ENCODE data around the gene CHCHD6. TPM values are rescaled to one million over a fixed set of nuclear protein-coding genes. Genes with fewer than 3 reads are reported as not detected.

CHCHD6 gene
- total RNA-seq, 1 donor from 2014 or later, result 30.2 TPM

- Mint-ChIP-seq H3K36me3 (ENCODE audit: insufficient read depth) (peaks cover 2% of the 10 kb centered on the region), H3K9me3 (ENCODE audit: low read depth) (peaks cover 2% of the 10 kb centered on the region), H3K27ac (peak overlapping the region; percentile 79), H3K4me1 (ENCODE audit: low read depth) (peaks cover 45% of the 10 kb centered on the region), H3K27me3 (no peaks in the 10 kb centered on the region), H3K4me3 (ENCODE audit: low read depth) (no peak overlapping the region)
- no peak for TF ChIP-seq CTCF (IDR thresholded peaks at IDR 0.05; ENCODE audit: unreplicated experiment)
- peak; percentile 30 for DNase-seq (ENCODE audit: low spot score, unreplicated experiment)
Observed at GRCh38 chr3:126850370-126851085, 146.5 kb downstream of the CHCHD6 start.

GRCh38 chr3:126851382-126851781 lies 147.3 kb downstream of the CHCHD6 start:
- Mint-ChIP-seq H3K36me3 (ENCODE audit: insufficient read depth) (peaks cover 2% of the 10 kb centered on the region), H3K27me3 (no peaks in the 10 kb centered on the region), H3K4me1 (ENCODE audit: low read depth) (peaks cover 37% of the 10 kb centered on the region), H3K4me3 (ENCODE audit: low read depth) (no peak overlapping the region), H3K9me3 (ENCODE audit: low read depth) (peaks cover under 1% of the 10 kb centered on the region), H3K27ac (peak overlapping the region; percentile 79)
- DNase-seq (ENCODE audit: low spot score, unreplicated experiment), result no peak
- TF ChIP-seq CTCF (IDR thresholded peaks at IDR 0.05; ENCODE audit: unreplicated experiment), result no peak

GRCh38 chr3:126851934-126852333 lies 147.9 kb downstream of the CHCHD6 start:
- H3K4me1 Mint-ChIP-seq (ENCODE audit: low read depth), result peaks cover 33% of the 10 kb centered on the region

GRCh38 chr3:126852511-126852910 lies 148.5 kb downstream of the CHCHD6 start:
- Mint-ChIP-seq H3K27ac (no peak overlapping the region), H3K4me1 (ENCODE audit: low read depth) (peaks cover 33% of the 10 kb centered on the region), H3K4me3 (ENCODE audit: low read depth) (no peak overlapping the region), H3K36me3 (ENCODE audit: insufficient read depth) (peaks cover 2% of the 10 kb centered on the region), H3K27me3 (no peaks in the 10 kb centered on the region), H3K9me3 (ENCODE audit: low read depth) (no peaks in the 10 kb centered on the region)
- no peak for TF ChIP-seq CTCF (IDR thresholded peaks at IDR 0.05; ENCODE audit: unreplicated experiment)
- DNase-seq (ENCODE audit: low spot score, unreplicated experiment), result no peak

More at GRCh38 chr3:126851934-126852333, 147.9 kb downstream of the CHCHD6 start:
- Mint-ChIP-seq H3K9me3 (ENCODE audit: low read depth) (no peaks in the 10 kb centered on the region), H3K36me3 (ENCODE audit: insufficient read depth) (peaks cover 2% of the 10 kb centered on the region), H3K27ac (no peak overlapping the region), H3K4me3 (ENCODE audit: low read depth) (no peak overlapping the region), H3K27me3 (no peaks in the 10 kb centered on the region)
- no peak for TF ChIP-seq CTCF (IDR thresholded peaks at IDR 0.05; ENCODE audit: unreplicated experiment)
- DNase-seq (ENCODE audit: low spot score, unreplicated experiment), result no peak

DNA sequence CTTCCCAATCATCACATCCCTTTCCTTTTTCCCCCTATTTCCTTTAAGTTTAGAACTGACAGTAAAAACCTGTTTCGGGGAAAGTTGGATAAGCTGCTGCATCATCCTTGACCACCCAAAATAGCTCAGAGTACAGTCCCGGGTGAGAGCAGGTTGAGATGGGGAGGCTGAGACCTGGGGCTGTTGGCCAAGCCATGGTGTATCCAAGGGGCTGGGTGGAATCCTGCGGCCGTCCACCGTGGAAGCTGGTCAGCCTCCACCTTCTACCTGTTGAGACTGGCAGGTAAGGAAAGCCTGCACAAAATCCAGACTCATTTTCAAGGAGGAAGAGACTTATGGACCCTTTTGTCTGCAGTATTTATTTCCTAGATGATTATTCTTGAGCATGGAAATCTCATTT lies 150.6 kb downstream of the CHCHD6 start:
- Mint-ChIP-seq H3K4me3 (ENCODE audit: low read depth) (no peak overlapping the region), H3K27ac (no peak overlapping the region), H3K36me3 (ENCODE audit: insufficient read depth) (peaks cover 4% of the 10 kb centered on the region), H3K9me3 (ENCODE audit: low read depth) (no peaks in the 10 kb centered on the region), H3K4me1 (ENCODE audit: low read depth) (peaks cover 32% of the 10 kb centered on the region), H3K27me3 (no peaks in the 10 kb centered on the region)
- TF ChIP-seq CTCF (IDR thresholded peaks at IDR 0.05; ENCODE audit: unreplicated experiment), result no peak
- DNase-seq (ENCODE audit: low spot score, unreplicated experiment), result no peak
